Posterior vena cava (tissue), 2 donors: Measurements from ENCODE around the gene FOXO6. TPM values are rescaled to one million over a fixed set of nuclear protein-coding genes. Genes with fewer than 3 reads are reported as not detected.
A peak's percentile ranks its signal among the peaks of the same experiment; 100 is the strongest.

Experiments
- DNase-seq: peaks from one replicate; pipeline ENCODE4 v3.0.0-alpha.2; 2020; ENCODE audit warnings: low spot score
- intact Hi-C, 2 donors: fragments of 100-400 bp; cut with DNase I; formaldehyde crosslinking; loops; one replicate each; pipeline versions ENCODE4 v1.14.1 to v1.14.2; 2022 to 2023
- total RNA-seq, 2 donors: library from RNA; stranded (reverse); fragmentation: NEBNext Ultra II Directional; extraction: Animal tissue kit (Norgen Biotek cat#: 25700); gene quantifications; one replicate each; pipeline ENCODE4 v1.2.1, GENCODE V29; 2021
- donor health status: DM: yes; HTN: yes; CAD: no.
- donor health status: DM: yes; HTN: yes; CAD: no.

The FOXO6 gene
- total RNA-seq, 2 donors from 2014 or later: 0.62 to 0.83 TPM

- peak; percentile 67 for DNase-seq
- intact Hi-C loops: loop anchor here in 1 of 2 donors (5.0 kb wide), 1 partner anchor 566 kb away; no protein-coding TSS in a partner anchor
These were observed 1.7 kb downstream of the FOXO6 start for GRCh38 chr1:41362749-41363590.

- intact Hi-C loops: loop anchor here in 1 of 2 donors (5.0 kb wide), 1 partner anchor 566 kb away; no protein-coding TSS in a partner anchor
- no peak for DNase-seq
These were observed 2.5 kb downstream of the FOXO6 start for GRCh38 chr1:41363591-41364320.

- no peak for DNase-seq
- intact Hi-C loops: loop anchor here in 1 of 2 donors (5.0 kb wide), 1 partner anchor 567 kb away; no protein-coding TSS in a partner anchor
These were observed 3.4 kb downstream of the FOXO6 start for GRCh38 chr1:41364442-41365319.

GRCh38 chr1:41365320-41365633 lies 4.0 kb downstream of the FOXO6 start:
- intact Hi-C loops: no loop called here
- no peak for DNase-seq

DNA sequence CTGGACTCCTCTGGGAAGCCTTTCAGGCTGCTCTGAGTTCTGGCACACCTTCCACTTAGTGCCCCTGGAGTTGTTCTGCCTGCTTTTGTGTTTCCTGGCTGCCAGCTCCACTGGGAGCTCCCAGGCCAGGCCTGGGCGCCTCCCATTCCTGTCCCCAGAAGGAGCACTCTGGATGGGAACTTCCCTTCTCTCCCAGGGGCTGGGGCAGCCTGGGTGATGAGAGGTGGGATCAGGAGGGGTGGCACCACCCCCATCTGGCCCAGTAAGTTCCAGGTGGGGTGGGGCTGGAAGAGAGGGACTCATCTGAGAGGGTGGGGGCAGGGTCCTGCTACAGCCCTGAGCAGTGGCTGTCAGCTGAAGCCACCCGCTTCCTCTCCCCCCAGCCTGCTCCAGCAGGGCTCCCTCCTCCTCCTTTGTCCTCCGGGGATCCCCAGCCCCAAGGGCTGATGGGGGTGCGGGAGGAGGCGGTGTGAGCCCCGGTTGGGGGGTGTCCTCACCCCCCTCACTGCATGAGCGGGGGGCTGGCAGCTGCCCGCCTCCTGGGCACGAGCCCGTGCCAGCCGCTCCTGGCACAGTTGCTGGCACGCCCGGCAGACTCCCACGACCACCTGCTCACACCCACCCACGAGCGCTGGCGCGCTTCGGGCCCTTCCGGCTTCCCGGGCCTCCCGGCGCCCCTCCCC lies 4.7 kb downstream of the FOXO6 start:
- DNase-seq: no peak
- intact Hi-C loops: no loop called here

- intact Hi-C loops: no loop called here
- no peak for DNase-seq
These were observed 5.4 kb downstream of the FOXO6 start for GRCh38 chr1:41366455-41367287.

DNA sequence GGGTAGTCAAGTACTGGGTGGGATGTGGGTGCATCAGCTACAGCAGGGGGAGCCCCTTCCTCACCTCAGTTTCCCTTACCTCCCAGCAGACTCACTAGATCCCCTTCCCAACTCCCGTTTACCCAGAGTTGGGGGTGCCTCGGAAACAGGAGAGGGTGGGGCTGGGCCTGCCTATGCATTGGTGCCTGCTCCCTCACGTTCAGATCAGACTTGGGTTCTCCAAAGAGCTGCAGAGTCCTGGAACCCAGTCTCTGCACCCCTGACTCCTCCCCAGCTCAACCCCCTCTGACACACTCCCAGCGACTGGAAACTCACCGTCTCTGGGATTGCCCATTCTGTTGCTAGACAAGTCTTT lies 6.0 kb downstream of the FOXO6 start:
- intact Hi-C loops: no loop called here
- no peak for DNase-seq

GRCh38 chr1:41368366-41368765 lies 7.1 kb downstream of the FOXO6 start:
- DNase-seq: no peak
- intact Hi-C loops: no loop called here

DNA sequence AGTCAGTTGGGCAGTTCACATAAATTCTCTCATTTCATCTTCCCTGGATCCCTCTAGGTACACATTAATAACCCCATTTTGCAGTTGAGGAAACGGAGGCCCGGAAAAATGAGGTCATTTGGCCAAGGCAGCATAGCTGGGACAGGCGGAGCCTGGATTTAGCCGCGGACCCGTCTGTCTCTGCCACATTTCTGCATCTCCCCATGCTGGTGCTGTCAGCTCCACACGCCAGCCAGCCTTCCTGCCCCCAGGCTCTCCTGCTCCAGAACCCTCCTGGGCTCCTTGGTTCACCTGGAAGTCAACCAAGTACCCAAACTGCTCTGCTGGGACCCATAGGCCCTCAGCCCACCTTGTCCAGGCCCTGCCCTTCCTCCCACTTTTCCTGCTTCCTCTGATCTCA lies 7.6 kb downstream of the FOXO6 start:
- intact Hi-C loops: no loop called here
- no peak for DNase-seq

DNA sequence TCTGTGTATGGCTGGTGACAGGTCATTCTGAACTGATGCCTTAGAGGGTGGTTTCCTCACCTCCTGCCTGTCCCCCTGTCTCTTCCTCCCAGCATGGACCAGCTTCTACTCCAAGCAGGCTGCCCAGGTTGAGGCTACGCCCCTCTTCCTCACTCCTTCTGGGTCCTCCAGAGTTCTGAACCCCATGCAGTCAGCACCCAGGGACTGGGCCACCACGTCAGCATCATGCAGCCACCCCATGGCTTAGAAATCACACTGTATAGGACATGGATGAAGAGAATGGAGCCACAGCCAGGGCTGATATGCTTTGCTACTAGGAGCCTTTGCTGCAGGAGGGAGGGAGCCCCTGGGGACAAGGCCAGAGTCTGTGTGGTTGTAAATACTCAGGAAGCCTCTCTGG lies 8.3 kb downstream of the FOXO6 start:
- DNase-seq: no peak
- intact Hi-C loops: no loop called here

DNA sequence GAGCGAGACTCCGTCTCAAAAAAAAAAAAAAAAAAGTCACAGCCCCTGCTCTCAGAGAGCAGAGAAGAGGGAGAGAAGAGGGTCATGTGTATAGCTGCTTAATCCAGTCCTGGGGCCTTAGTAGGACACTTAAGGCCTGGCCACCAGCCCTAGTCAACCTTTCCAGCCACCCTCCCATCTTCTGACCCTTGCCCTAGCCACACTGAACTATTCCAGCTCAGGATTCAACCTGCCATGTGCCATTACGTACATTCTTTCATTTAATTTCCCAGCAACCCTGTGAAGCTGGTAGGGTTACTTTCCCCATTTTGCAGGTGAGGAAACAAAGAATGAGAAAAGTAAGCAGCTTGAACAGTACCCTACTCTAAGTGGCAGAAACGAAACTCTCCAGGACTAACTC lies 9.0 kb downstream of the FOXO6 start:
- no peak for DNase-seq
- intact Hi-C loops: no loop called here

DNA sequence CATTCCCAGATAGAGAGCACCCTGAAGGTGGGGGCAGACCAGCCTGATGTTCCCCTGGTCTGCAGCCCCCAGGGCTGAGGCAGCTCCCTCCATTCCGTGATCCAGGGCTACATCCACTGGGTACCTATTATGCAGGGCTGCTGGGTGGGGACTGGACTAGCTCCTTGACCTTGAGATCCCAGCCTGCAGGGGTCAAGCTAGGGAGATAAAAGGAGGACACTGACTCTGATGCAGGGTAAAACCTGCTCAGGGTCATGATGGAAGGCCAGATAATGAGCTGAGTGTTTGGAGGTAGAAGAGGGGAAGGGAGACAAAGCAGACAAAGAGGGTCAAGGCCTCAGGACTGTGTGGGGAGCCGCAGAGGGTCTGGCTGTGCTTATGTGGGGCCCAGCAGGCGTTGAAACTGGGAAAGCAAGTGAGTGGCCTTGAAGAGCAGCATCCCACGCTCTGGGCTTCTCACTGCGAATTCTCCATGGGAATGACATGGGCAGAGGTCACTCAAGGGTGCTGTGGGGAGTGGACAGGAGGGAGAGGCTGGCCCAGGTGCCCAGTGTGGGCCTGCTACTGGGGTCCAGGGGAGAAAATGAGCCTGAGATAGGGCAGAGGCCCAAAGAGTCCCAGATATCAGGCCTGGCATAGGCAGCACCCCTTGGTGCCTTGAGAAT lies 9.7 kb downstream of the FOXO6 start:
- intact Hi-C loops: no loop called here
- no peak for DNase-seq

- DNase-seq: no peak
- intact Hi-C loops: no loop called here
These were observed 10.7 kb downstream of the FOXO6 start for GRCh38 chr1:41371630-41372599.

GRCh38 chr1:41372600-41372993 lies 11.4 kb downstream of the FOXO6 start:
- DNase-seq: no peak
- intact Hi-C loops: no loop called here

DNA sequence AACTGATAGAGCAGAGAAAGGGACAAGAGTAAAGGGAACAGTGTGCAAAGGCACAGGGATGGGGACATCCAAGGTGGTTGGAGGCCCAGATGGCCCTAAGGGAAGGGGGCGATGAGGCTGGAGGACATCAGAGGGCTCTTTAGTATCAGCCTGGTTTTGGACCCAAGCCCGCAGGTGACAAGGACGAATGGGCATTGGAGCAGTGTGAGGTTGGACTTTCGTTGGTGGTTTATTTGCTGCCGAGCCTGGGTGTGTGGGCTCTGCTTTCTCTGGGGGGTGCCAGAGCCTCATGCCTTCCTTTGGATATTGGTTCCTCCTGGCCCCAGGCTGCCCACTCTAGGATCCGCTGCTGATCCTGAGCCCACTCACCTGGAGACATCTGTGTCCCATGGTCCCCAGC lies 12.1 kb downstream of the FOXO6 start:
- intact Hi-C loops: no loop called here
- no peak for DNase-seq

DNA sequence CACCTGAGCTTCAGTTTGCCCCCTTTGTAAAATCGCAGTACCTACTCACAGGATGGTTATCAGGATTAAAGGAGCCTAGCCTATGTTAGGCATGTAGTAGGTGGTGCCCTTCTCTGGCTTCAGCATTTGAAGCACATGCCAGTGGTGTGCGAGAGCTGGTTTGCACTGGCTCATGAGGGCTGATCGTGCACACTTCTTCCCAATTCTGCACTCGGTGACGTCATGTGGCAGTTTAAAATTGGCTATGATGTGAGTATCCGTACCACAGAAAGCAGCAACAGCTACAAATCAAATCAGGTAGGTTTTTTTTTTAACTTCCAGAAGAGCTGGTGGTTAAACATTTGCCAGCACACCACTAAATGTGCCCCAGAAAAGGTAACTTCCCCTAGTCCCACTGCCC lies 13.5 kb downstream of the FOXO6 start:
- intact Hi-C loops: no loop called here

GRCh38 chr1:41377397-41377796 lies 16.2 kb downstream of the FOXO6 start:
- DNase-seq: no peak
- intact Hi-C loops: no loop called here

More for the DNA sequence above, 13.5 kb downstream of the FOXO6 start:
- no peak for DNase-seq
